Activated CD8-positive, alpha-beta memory T cell treated with anti-CD3 and anti-CD28 coated beads, Interleukin-2, amount 50 U/mL, for 1 hour (primary cell): ENCODE data around the gene PDZD2.

Experiments used
- DNase-seq: peaks from one replicate; pipeline ENCODE4 v3.0.0-alpha.2; 2020; ENCODE audit errors: extremely low read depth

The PDZD2 gene

DNA sequence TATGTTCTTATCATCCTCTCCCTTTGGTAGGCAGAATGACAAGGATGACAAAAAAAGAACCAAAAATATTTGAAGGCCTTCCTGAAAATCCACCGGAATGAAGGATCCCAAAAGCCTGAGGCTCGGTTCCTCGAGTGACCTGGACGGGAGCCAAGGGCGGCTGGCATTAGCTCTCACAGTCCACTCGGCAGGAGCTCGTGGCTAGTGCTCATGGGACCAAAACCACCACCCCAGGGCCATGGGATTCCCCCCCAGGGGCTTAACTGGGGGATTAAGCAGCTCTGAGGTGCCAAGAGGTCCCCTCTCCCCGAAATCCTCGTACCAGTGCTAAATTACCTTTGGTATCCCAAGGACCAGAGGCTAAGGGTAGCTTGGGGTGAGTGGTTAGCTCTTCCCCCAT is 586 bp upstream of the PDZD2 start:
- no peak for DNase-seq

DNA sequence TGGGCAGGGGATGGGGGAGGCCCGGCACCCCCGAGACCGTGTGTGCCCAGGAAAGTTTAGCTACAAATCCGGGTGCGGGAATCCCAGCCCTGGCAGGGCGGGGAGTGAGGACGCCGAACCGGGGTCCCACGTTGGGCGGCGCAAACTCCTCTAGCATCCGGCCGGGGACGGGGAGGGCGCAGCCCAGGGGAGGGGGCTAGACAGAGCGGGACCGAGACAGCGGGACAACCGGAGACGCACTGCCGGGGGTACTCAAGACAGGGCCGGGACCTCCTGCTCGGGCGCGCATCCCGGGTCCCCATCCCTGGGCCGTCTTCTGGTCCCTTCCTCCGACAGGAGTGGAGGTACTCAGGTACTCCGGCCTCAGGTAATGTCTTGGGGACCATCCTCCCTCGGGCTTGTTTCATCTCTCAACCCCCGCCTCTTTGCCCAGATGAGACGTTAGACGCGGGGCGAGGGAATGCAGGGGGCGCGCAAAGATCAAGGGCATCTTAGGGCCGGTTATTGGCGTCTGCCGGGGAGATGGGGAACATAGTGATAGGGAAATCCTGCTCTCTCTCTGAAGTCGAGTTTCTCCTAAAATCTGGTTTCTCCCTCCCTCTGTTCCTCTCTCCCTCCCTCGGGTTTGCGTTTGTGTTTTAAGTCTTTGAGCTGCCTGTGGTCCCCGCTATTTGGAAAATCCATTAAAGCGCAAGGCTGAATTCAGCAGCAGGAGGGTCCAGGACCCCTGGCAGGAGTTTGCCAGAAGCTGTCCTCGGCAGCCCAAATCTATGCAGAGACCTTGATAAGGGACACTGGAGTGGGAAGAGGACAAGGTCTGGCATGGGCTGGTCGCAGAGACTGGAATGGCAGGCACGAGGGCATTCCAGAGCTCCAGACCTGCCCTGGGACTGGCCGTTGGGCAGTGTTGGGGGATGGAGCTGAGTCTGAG is 815 bp downstream of the PDZD2 start:
- no peak for DNase-seq

DNA sequence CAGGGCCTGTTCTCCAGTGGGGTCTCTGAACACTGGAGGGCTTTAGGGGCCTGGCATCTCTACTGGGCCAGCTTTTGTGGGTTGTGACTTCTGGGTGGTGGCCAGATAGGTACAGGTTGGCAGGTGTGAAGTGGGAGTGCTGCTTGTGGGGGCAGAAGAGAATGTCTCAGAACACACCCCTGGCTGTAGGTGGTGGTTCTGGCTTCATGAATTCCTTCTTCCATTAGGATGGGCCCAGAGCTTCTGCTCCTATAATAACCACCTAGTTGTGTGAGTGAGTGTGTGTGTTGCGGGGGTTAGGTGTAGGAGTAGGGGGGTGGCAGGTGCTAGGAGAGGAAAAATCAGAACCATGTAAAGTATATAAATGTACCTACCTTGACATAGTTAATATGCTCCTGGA is 1.6 kb downstream of the PDZD2 start:
- no peak for DNase-seq

DNA sequence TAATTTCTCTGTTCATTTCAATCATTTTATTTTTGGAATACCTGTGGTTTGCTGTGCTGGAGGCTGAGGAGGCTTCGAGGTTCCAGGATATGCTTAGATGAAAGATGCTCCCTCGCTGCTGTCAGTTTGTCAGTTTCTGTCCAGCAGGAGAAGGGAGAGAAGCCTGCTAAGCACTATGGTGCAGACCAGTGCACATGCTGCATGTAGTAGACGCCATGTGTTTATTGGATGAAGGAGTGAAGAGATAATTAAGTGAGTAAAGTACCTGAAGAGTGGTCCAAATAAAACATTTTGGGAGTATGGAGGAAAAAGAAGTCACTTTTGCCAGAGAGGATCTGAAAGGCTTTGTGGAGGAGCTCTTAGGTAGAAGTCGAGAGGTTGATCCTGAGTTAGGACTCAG is 2.1 kb downstream of the PDZD2 start:
- no peak for DNase-seq

DNA sequence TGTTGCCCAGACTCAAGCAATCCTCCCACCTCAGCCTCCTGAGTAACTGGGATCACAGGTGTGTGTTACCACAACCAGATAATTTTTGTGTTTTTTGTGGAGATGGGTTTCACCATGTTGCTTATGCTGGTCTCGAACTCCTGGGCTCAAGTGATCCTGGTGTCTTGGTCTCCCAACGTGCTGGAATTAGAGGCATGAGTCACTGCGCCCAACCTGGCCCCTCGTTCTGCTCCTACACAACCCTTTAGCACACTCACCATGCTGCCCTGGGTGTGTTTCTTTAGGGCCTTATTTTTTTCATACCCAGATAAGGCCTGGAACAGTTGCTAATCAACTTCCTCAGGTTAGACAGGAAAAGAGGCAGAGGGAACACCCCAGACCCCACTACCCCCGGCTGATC is 2.6 kb downstream of the PDZD2 start:
- no peak for DNase-seq

DNA sequence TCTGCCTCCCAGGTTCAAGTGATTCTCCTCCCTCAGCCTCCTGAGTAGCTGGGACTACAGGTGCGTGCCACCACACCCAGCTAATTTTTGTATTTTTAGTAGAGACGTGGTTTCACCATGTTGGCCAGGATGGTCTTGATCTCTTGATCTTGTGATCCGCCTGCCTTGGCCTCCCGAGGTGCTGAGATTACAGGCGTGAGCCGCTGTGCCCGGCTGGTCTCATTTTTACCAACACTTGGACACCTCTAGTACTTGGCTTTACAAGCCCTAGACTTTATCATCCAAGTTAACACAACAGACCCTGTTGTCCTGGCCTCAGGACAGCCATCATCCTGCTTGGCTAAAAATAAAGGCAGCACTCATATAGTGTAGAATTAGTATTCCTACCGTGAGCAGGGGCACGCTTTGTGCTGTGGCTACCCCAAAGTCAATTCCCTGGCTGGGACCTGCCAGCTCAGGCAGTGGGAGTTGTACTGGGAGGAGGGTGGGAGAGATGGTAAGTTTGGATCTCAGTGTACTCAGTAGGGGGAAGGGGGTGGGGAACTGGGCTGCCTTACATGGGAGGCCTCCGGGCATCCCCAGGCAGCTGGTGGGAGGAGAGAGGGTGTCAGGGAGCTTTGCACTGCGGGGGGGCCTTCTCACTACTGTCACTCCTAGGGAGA is 6.6 kb downstream of the PDZD2 start:
- DNase-seq: no peak

DNA sequence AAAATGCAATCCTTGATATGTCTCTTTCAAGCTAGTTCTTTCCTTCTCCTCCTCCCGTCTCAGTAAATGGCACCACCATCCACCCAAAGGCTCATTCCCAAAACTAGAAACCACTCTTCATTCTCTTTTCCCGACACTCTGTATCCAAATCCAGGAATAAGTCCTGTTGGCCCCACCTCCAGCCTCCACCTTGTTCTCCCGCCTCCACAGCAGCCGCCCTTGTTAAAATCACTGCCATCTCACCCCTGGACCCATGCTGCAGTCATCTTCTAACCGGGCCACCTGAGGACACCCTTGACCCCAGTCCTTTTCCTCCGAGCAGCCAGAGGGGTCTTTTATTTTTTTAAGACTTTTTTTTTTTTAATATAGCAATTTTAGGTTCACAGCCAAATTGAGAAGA is 9.4 kb downstream of the PDZD2 start:
- DNase-seq: no peak

DNA sequence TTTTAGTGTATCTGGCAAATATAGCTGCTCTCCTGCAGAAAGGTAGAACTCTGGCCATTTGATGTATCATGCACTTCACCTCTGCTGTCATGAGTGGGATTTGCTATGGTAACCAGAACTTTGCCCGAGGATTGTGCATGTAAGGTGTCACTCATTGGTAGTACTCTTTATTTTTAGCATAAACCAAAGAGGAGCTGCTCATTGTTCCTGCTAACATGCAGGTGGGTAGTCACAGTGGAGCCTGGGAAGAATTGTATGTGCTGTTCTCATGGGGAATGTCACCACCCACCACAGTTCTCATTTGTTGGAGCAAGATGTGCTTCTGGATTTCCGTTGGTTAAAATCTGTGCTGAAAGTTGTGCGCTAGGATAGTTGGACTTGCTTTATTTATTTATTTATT is 12.3 kb downstream of the PDZD2 start:
- DNase-seq: no peak

DNA sequence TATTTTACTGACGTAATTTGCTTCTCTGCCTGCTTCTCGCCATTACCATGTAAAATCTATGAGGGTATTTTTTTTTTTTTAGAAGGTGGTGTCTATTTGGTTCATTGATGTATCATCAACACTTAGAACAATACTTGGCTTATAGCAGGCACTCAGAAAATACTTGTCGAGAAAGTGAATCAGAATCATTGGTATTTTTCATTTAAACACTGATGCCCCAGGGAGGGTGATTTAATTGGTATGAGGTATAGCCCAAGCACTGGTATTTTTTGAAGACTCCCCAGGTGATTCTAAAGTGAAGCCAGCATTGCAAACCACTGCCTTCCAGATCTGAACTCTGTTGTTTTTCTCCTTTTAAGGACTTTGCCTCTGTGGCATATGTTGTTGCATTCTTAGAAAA is 16.6 kb downstream of the PDZD2 start:
- no peak for DNase-seq

DNA sequence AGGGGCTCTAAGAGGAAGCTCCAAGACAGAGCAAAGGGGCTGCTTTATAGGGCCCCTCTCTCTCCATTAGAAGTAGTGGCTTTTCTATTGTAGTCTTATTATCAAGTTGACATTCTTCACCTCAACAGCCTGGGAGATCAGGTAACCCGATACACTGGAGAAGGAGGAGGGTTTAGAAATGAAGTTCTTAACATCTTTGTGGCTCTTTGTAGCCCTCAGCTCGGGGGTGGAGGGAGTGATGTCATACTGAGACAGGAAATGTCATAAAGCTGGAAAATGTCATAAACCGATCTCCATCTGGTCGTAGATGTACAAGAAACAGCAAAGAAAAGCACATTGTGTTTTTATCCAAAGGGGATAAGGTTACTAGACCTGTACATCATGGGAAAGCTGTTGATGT is 17.9 kb downstream of the PDZD2 start:
- DNase-seq: no peak

DNA sequence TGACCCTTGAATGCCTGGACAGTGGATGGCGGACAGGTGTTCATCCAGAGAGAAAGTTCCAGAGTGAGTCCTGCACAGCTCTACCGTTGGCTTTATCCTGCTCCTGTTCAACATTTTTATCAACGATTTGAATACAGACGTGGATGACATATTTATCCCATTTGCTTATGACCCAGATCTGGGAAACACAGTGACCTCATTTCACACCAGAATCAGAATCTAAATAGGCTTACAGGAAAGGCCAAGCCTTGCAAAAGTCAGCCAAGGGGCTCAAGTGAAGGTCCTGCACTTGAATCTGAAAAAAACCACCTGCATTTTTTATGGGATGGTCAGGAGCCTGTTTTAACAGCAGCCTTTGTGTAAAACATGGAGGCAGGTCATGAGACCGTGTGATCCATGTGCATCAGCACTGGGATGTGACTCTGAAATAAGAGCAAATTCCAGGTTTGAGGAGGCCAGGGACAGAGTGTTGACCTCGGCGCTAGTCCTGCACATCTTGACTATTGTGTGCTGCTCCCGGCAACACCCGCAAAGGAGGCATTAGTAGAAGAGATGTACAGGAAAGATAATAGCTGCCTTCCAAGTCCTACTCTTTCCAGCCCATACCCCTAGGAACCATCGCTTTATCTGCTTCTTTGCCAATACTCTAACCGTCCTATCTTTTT is 18.5 kb downstream of the PDZD2 start:
- no peak for DNase-seq

DNA sequence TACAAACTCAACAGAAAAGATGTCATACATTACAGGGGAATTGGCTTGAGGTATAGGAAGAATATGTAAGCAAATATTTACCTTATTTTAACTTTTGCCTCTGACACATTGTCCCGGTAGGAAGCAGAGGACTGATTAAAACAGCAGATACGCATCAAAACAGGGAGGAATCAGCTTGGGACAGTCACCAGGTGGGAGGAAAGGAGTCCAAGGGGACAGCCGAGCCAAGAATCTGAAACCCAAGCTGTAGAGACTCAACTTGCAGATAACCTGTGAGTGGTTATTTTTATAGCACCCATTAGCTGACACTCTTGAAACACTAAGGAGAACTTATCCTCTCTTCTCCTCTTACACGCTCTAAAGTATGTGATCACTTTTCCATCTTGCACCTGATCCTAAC is 22.3 kb downstream of the PDZD2 start:
- no peak for DNase-seq

DNA sequence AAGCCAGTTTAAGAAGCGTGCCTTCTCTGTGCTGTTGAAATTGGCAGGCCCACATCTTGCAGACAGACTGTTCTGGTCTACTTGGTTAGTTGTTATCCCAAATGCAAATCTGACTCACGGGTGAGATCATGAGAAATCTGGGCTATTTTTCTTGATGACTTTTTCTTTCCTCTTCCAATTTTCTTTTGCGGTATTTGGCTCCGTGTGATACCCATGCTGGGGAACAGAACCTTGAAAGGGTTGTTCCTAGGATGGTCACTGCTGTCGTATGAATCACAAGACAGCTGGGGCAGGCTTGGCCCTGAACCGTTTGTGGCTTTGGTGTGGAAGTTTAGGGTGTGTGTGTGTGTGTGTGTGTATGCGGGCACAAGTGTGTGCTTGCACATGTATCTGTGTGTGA is 24.6 kb downstream of the PDZD2 start:
- no peak for DNase-seq

DNA sequence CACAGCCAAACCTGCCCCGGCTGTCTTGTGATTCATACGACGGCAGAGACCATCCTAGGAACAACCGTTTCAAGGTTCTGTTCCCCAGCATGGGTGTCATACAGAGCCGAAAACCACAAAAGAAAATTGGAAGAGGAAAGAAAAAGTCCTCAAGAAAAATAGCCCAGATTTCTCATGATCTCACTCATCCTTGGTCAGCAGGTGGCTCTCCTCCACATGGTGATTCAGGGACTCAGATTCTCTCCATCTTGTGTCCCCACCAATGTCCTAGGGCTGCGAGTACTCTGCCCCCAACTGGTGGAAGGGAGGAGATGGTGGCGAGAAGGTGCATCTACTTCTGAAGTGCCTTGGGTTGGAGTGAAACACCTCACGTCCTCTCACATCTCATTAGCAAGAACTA is 25.6 kb downstream of the PDZD2 start:
- no peak for DNase-seq

DNA sequence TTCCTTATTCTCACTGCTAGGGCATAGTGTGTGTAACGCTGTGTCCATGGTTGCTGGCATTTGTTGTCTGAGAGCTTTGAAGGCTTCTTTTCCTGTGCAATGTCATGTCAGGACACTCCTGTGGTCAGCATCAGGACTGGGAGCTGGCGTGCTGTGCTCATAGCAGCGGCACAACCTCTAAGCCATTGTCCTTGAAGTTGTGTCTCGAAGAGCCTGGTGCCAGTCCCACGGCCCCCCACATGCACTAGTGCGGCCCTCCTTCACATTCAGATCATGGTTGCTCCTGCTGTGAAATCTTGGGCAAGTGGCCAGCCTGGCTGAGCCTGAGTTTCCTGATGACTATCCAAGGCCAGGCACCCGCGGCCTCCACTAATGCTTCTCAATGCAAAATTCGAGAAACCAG is 32.4 kb downstream of the PDZD2 start:
- no peak for DNase-seq

DNA sequence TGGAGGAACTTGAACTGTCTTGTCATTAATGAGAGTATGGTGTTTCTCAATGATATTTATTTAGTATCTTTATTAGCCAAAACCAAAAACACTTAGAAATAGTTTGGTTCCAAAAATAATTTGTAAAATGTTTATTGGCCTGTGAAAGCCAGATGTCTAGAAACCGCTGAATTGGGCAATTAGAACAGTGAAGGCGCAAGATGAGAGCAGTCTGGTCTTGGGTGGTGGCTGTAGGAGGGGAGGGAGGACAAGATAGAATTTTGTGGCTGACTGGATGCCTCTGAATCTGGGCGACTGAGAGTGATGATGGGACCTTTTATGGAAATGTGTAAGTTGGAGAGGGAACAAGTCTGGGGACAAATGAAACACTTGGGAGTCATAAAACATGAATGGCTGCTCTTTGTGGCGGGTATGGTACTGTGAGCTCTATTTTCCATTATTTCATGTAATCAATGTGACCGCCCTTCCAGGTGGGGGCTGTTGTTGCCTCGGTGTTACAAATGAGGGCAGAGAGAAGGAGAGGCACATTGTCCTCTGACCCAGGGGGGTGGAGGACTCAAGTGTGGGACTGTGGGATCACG is 35.5 kb downstream of the PDZD2 start:
- DNase-seq: no peak

DNA sequence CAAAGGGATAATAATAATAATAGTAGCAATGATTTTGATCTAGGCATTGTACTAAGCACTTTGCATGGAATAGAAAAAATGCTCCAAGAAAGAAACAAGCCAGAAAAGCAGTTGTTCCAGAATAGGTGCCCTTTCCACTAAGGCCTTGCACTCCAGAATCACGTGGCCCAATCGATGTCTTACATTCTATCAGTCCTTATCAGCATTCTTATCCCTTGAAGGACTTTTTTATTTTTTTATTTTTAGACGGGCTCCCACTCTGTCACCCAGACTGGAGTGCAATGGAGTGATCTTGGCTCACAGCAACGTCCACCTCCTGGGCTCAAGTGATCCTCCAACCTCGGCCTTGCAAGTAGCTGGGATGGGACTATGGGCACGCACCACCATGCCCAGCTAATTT is 36.5 kb downstream of the PDZD2 start:
- no peak for DNase-seq

DNA sequence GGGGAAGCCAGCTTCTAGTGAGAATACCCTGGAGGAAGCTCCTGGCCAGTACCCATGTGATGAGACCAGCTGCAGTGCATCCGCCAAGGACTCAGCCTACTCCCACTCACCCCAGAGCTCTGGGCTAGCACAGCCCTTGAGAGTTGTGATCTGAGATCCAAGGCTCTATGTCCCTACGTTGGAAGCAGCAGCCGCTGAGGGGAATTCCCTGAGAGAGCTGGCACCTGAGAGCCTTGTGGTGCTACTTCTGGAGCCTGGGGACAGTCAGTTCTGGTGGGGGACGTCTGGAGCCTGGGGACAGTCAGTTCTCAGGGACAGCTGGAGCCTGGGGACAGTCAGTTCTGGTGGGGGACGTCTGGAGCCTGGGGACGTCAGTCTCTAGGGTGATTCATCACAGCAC is 39.2 kb downstream of the PDZD2 start:
- DNase-seq: no peak

DNA sequence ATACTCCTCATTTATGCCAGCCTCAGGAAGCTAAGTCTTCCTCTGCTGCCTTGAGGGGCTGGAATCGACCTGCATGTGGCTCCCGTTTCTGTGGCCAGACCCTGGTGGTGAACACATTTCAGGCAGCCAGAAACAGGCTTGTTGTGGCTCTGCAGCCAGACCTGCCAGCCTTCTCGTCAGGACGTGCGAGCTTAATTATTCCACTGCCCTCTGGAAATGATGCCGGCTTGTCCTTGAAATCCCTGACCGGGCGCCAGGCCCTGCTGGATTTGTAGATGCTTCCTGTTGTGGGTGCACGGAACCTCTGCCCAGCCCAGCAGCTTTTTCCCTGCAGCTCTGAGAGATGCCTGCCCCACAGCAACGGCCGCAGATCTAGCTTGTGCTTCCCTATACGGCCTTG is 41.6 kb downstream of the PDZD2 start:
- no peak for DNase-seq

DNA sequence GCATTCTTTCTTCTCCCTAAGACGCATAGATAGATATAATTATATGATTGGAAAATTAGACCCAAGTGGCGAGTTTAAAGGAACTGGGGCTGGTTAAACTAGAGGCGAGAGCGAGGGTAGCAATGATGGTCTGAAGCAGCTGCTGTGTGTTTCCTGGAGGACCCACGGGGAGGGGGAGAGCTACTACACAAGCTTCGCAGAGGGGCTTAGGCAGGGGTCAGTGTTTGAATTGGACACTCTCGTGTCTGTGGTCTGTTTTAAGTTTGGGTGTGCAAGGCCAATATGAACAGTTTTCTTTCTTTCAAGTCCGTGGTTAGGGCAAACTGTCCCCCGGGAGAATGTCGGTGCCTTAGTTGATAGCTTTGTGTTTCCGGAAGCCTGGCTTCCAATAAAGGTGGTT is 43.1 kb downstream of the PDZD2 start:
- no peak for DNase-seq

DNA sequence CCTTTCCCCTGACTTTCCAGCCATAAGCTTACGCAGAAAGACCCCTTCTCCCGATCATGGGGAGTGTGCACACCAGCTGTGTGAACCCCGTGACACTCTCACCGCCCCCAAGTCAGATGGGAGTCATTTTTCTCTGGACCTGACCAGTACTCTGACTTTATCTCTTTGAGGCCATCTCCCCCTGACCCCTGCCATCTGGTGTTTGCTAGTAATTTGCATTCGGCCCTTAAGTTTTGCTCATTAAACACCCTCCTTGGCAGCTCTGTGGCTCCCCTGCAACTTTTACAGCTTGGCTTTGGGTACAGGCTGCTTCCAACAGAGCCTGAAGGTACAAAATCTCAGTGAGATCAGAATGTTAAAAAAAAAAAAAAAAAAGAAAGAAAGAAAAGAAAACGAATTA is 43.9 kb downstream of the PDZD2 start:
- DNase-seq: no peak

DNA sequence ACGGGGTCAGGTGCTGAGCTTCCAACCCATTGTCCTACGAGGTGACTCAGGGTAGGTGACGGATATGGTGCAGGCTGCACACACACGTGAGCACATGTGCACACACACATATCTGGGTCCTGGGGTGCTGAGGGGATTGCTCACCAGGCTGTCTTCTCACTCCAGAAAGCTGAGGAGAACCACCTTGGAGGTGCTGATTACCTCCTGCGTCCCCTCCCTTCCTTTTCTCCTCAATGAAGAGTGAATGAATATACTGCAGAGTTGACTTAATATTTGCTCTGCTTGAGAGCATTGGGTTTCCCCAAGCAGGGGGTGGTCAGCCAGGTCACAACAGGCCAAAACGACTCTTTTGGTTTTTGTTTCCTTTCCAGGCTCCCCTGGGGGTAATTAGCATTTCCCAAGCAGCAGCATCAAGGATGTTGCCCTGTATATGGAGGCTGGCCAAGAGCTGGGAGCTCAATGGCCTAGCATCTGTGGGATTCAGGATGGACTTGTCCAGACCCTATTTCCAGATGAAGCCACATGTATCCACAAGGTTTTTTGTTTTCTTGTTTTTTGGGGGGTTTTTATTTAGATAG is 49.7 kb downstream of the PDZD2 start:
- DNase-seq: no peak
